IMR-90 (cell line): ENCODE results near the gene WEE2. TPM values are rescaled to one million over a fixed set of nuclear protein-coding genes. Genes with fewer than 3 reads are reported as not detected.

Experiments used
- ATAC-seq: fragments of 200-7000 bp; cut with Tn5 transposase; 2 replicates; pipeline ENCODE4 v1.9.1; 2020; ENCODE audit warnings: low read depth, mild to moderate bottlenecking, moderate library complexity
- BruUV-seq: library from RNA; stranded (reverse); fragments of 400-500 nt; replicated peaks from 2 replicates; lab custom pipeline; 2021; lab: Mats Ljungman, UMichigan
- CTCF ChIA-PET: fragments of 300-600 bp; formaldehyde crosslinking; extraction: SDS; loops from one replicate; lab custom pipeline; 2021; ENCODE audit warnings: antibody characterized with exemption; lab: Yijun Ruan, JAX
- POLR2A ChIA-PET: fragments of 300-600 bp; sonication (Branson Sonifier 250); formaldehyde crosslinking; loops from one replicate; lab custom pipeline; 2022; ENCODE audit warnings: antibody characterized with exemption; ENCODE audit not compliant: unreplicated experiment; lab: Charles Lee
- DNase-seq: peaks from one replicate; pipeline ENCODE4 v3.0.0; 2013
- H2AFZ ChIP-seq: replicated peaks from 2 replicates; pipeline ENCODE3; 2013; ENCODE audit warnings: low read length, mild to moderate bottlenecking; ENCODE audit not compliant: poor library complexity
- H2AK5ac ChIP-seq: 2 replicates; pipeline ENCODE4 v1.6.1; 2013; ENCODE audit warnings: low read depth, low read length, inconsistent platforms
- H2AK9ac ChIP-seq: replicated peaks from 2 replicates; pipeline ENCODE3; 2013; ENCODE audit warnings: mild to moderate bottlenecking, low read depth, low read length, moderate library complexity; ENCODE audit not compliant: poor library complexity
- H2BK120ac ChIP-seq: 2 replicates; pipeline ENCODE4 v1.6.1; 2013; ENCODE audit warnings: low read depth, low read length, inconsistent platforms
- H2BK15ac ChIP-seq: 3 replicates; pipeline ENCODE4 v1.6.1; 2013; ENCODE audit warnings: low read depth, low read length, inconsistent platforms
- H2BK20ac ChIP-seq: 2 replicates; pipeline ENCODE4 v1.6.1; 2013; ENCODE audit warnings: low read depth, mild to moderate bottlenecking, inconsistent platforms, low read length, moderate library complexity
- H2BK5ac ChIP-seq: 2 replicates; pipeline ENCODE4 v1.6.1; 2013; ENCODE audit warnings: mild to moderate bottlenecking, low read depth, low read length, inconsistent platforms; ENCODE audit not compliant: poor library complexity, severe bottlenecking
- H3K14ac ChIP-seq: replicated peaks from 2 replicates; pipeline ENCODE4 v1.6.1; 2013; ENCODE audit warnings: low read depth, low read length, inconsistent platforms
- H3K18ac ChIP-seq: 2 replicates; pipeline ENCODE4 v1.6.1; 2013; ENCODE audit warnings: low read depth, low read length, control low read depth
- H3K23ac ChIP-seq: 2 replicates; pipeline ENCODE4 v1.6.1; 2013; ENCODE audit warnings: low read depth, low read length, inconsistent platforms
- H3K27ac ChIP-seq: 2 replicates; pipeline ENCODE4 v1.5.1; 2013; ENCODE audit warnings: mild to moderate bottlenecking, control low read depth, low read length; ENCODE audit not compliant: insufficient read depth
- H3K27me3 ChIP-seq: 2 replicates; pipeline ENCODE4 v1.6.1; 2013; ENCODE audit warnings: low read length; ENCODE audit not compliant: control insufficient read depth, insufficient read depth
- H3K36me3 ChIP-seq: 2 replicates; pipeline ENCODE4 v1.6.1; 2013; ENCODE audit warnings: low read length, mixed read lengths; ENCODE audit not compliant: control insufficient read depth, insufficient read depth
- H3K4ac ChIP-seq: 2 replicates; pipeline ENCODE4 v1.6.1; 2013; ENCODE audit warnings: low read depth, low read length, inconsistent platforms
- H3K4me1 ChIP-seq: 2 replicates; pipeline ENCODE4 v1.6.1; 2013; ENCODE audit warnings: low read length, mixed read lengths; ENCODE audit not compliant: control insufficient read depth, insufficient read depth
- H3K4me2 ChIP-seq: 2 replicates; pipeline ENCODE4 v1.6.1; 2013; ENCODE audit warnings: low read depth, mild to moderate bottlenecking, control low read depth, low read length, moderate library complexity
- H3K4me3 ChIP-seq: 2 replicates; pipeline ENCODE4 v1.5.1; 2013; ENCODE audit warnings: low read depth, mild to moderate bottlenecking, control low read depth, low read length, moderate library complexity; ENCODE audit not compliant: insufficient read depth
- H3K56ac ChIP-seq: 2 replicates; pipeline ENCODE4 v1.6.1; 2013; ENCODE audit warnings: low read length, inconsistent platforms; ENCODE audit not compliant: insufficient read depth; ENCODE audit errors: extremely low read depth
- H3K79me1 ChIP-seq, 2 experiments: 2 replicates each; pipeline ENCODE4 v1.6.1; 2013; ENCODE audit warnings: low read length in 2 of 2, inconsistent platforms in 1 of 2, low read depth in 1 of 2
- H3K9ac ChIP-seq: 2 replicates; pipeline ENCODE4 v1.6.1; 2013; ENCODE audit warnings: low read depth, low read length, control low read depth
- H3K9me1 ChIP-seq: 2 replicates; pipeline ENCODE4 v1.6.1; 2013; ENCODE audit warnings: low read length, inconsistent platforms; ENCODE audit not compliant: insufficient read depth
- H3K9me3 ChIP-seq: 2 replicates; pipeline ENCODE4 v1.6.1; 2013; ENCODE audit warnings: low read length; ENCODE audit not compliant: control insufficient read depth, insufficient read depth
- H4K20me1 ChIP-seq: 2 replicates; pipeline ENCODE4 v1.6.1; 2013; ENCODE audit warnings: low read length, inconsistent platforms; ENCODE audit not compliant: insufficient read depth
- H4K5ac ChIP-seq: 2 replicates; pipeline ENCODE4 v1.6.1; 2013; ENCODE audit warnings: mild to moderate bottlenecking, low read depth, low read length, control low read depth
- H4K8ac ChIP-seq, 2 experiments: 2 replicates each; pipeline ENCODE4 v1.6.1; 2013; ENCODE audit warnings: low read depth in 2 of 2, low read length in 2 of 2, control low read depth in 1 of 2, inconsistent platforms in 1 of 2
- H4K91ac ChIP-seq: 2 replicates; pipeline ENCODE4 v1.6.1; 2013; ENCODE audit warnings: low read depth, low read length, inconsistent platforms; ENCODE audit not compliant: insufficient read depth
- BHLHE40 ChIP-seq: fragments of 150-350 bp; IDR thresholded peaks from 2 replicates; pipeline ENCODE4 v1.6.1; 2016; ENCODE audit warnings: mild to moderate bottlenecking, low read depth, low read length
- CEBPB ChIP-seq: IDR thresholded peaks from 2 replicates; pipeline ENCODE4 v1.6.1; 2012; ENCODE audit warnings: low read depth, low read length, improper control_type of control experiment
- CHD1 ChIP-seq: IDR thresholded peaks from 2 replicates; pipeline ENCODE4 v1.6.1; 2012; ENCODE audit warnings: low read depth, low read length, improper control_type of control experiment
- CTCF ChIP-seq: conservative IDR thresholded peaks from 2 replicates; pipeline ENCODE4 v1.5.1; 2012; ENCODE audit warnings: mild to moderate bottlenecking, low read depth, low read length, improper control_type of control experiment
- ELK1 ChIP-seq: fragments of 150-350 bp; IDR thresholded peaks from 2 replicates; pipeline ENCODE4 v1.6.1; 2016; ENCODE audit warnings: low read depth, mild to moderate bottlenecking, low read length, moderate library complexity, borderline replicate concordance
- FOS ChIP-seq: fragments of 150-350 bp; IDR thresholded peaks from 2 replicates; pipeline ENCODE4 v1.6.1; 2016; ENCODE audit warnings: low read depth, low read length
- MAFK ChIP-seq: IDR thresholded peaks from 2 replicates; pipeline ENCODE4 v1.6.1; 2012; ENCODE audit warnings: low read depth, low read length, improper control_type of control experiment
- MAZ ChIP-seq: IDR thresholded peaks from 2 replicates; pipeline ENCODE4 v1.6.1; 2012; ENCODE audit warnings: low read depth, mild to moderate bottlenecking, low read length, improper control_type of control experiment, moderate library complexity, borderline replicate concordance
- MXI1 ChIP-seq: IDR thresholded peaks from 2 replicates; pipeline ENCODE4 v1.6.1; 2012; ENCODE audit warnings: low read depth, mild to moderate bottlenecking, low read length, moderate library complexity, borderline replicate concordance
- RCOR1 ChIP-seq: IDR thresholded peaks from 2 replicates; pipeline ENCODE4 v1.6.1; 2012; ENCODE audit warnings: mild to moderate bottlenecking, low read length, improper control_type of control experiment; ENCODE audit not compliant: insufficient replicate concordance
- RFX5 ChIP-seq: IDR thresholded peaks from 2 replicates; pipeline ENCODE4 v1.8.0; 2012; ENCODE audit warnings: low read depth, mild to moderate bottlenecking, low read length, moderate library complexity
- SMC3 ChIP-seq: fragments of 150-350 bp; IDR thresholded peaks from 2 replicates; pipeline ENCODE4 v1.6.1; 2016; ENCODE audit warnings: low read depth, mild to moderate bottlenecking, antibody characterized with exemption, low read length, moderate library complexity
- WGBS, 2 experiments: methylation state at CpG; one replicate each; pipeline versions ENCODE4 v1.1.5 to v1.1.7; 2013; ENCODE audit warnings: missing lambda C conversion rate in 2 of 2; ENCODE audit not compliant: insufficient read length in 1 of 2; ENCODE audit errors: extremely low coverage in 2 of 2; 5-methylcytosine and 5-hydroxymethylcytosine counted together
- dilution Hi-C: fragments of 300-500 bp; cut with HindIII; formaldehyde crosslinking; loops from one replicate; pipeline ENCODE4 v1.14.3; 2018; ENCODE audit warnings: low sequenced_read_pairs; ENCODE audit not compliant: unreplicated experiment
- in situ Hi-C: fragments of 300-500 bp; cut with MboI; formaldehyde crosslinking; loops from 3 replicates; pipeline ENCODE4 v1.14.3; 2019; ENCODE audit warnings: low sequenced_read_pairs, inconsistent platforms, mixed read lengths
- intact Hi-C: fragments of 100-400 bp; cut with micrococcal nuclease; formaldehyde crosslinking; loops from 2 replicates; pipeline ENCODE4 v1.10.0; 2022
- polyA plus RNA-seq, 3 experiments: library from polyadenylated mRNA; depleted of rRNA; stranded (reverse); fragments of >200 nt; gene quantifications; 2 replicates each; pipeline ENCODE4 v1.2.3, GENCODE V29; 2012; ENCODE audit warnings: low replicate concordance in 1 of 3
- total RNA-seq: library from RNA; depleted of rRNA; stranded (reverse); fragments of >200 nt; gene quantifications from 2 replicates; pipeline ENCODE4 v1.2.3, GENCODE V29; 2012

WEE2 gene
- total and polyA plus RNA-seq, 2 of the 4 experiments (the other 2 are of a cell fraction) = not detected

DNA sequence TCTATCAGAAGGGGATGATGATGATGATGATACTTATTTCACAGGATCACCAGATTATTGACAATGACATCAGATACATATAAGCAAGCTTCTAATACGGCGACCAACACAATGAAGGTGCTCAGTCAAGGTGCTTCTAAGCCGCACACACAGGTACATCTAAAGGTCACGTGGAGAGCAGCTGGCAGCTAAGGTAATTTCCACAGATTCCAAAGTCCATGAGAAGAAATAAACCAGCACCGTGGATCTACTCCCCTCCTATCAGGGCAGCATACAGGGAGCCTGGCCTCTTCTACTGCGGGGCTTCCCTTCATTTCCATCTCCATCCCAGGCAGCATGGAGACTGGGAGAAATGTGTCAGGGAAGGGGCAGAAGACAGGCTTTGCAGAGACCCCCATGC is 43.7 kb upstream of the WEE2 start:
- peaks cover 13% of the 10 kb centered on the region for H3K36me3 ChIP-seq
- no peak overlapping the region for H3K4me2 ChIP-seq
- H2BK20ac ChIP-seq = no peak overlapping the region
- H4K5ac ChIP-seq = no peak overlapping the region
- no peak overlapping the region for H3K9ac ChIP-seq
- ChIA-PET POLR2A (no interaction called here), CTCF (no interaction called here)
- H2AK5ac ChIP-seq = no peak overlapping the region
- ATAC-seq = no peak
- no peak overlapping the region for H3K27ac ChIP-seq
- no peak overlapping the region for H3K56ac ChIP-seq
- H4K8ac ChIP-seq = no peak overlapping the region
- H3K23ac ChIP-seq = no peak overlapping the region
- no peaks in the 10 kb centered on the region for H3K9me3 ChIP-seq
- no peak overlapping the region for H2BK15ac ChIP-seq
- no peaks in the 10 kb centered on the region for H3K9me1 ChIP-seq
- in situ Hi-C loops = no loop called here
- no peak overlapping the region for H2BK120ac ChIP-seq
- no peak overlapping the region for H3K14ac ChIP-seq
- TF ChIP-seq CEBPB (no peak), BHLHE40 (no peak), ELK1 (no peak), MXI1 (no peak), RCOR1 (no peak), CTCF (no peak), MAZ (no peak), MAFK (no peak), SMC3 (no peak), FOS (no peak), CHD1 (no peak), RFX5 (no peak)
- H4K91ac ChIP-seq = no peak overlapping the region
- no TSS peak for BruUV-seq
- H2BK5ac ChIP-seq = no peak overlapping the region
- dilution Hi-C loops = no loop called here
- H4K20me1 ChIP-seq = no peaks in the 10 kb centered on the region
- H3K4me1 ChIP-seq = no peaks in the 10 kb centered on the region
- H2AK9ac ChIP-seq = no peak overlapping the region
- H3K27me3 ChIP-seq = no peaks in the 10 kb centered on the region
- no peak overlapping the region for H2AFZ ChIP-seq
- no peak overlapping the region for H3K4me3 ChIP-seq
- DNase-seq = no peak
- no peak overlapping the region for H3K18ac ChIP-seq
- intact Hi-C loops = no loop called here
- no peak overlapping the region for H3K4ac ChIP-seq
- H3K79me1 ChIP-seq = no peaks in the 10 kb centered on the region
- WGBS, 2 experiments = 70% methylated on average over 2 of the region's 6 CpGs; no CpG with 5 or more reads in 1 of the 2 experiments
